SK-N-SH (cell line): Measurements from ENCODE around the gene TNN. TPM values are rescaled to one million over a fixed set of nuclear protein-coding genes. Genes with fewer than 3 reads are reported as not detected.

Experiments
- CTCF ChIA-PET: fragments of 300-600, 350-600 bp; formaldehyde crosslinking; extraction: SDS; loops from one replicate; lab custom pipeline; 2021; lab: Yijun Ruan, JAX
- POLR2A ChIA-PET: fragments of 350-600 bp; sonication (Branson Sonifier 250); formaldehyde crosslinking; extraction: SDS; loops from one replicate; lab custom pipeline; 2020; ENCODE audit warnings: antibody characterized with exemption, inconsistent platforms; lab: Yijun Ruan, JAX
- DNase-seq: peaks from one replicate; pipeline ENCODE4 v3.0.0; 2012
- H2AFZ ChIP-seq: fragments of 200-600 bp; sonication (generic); 2 replicates; pipeline ENCODE4 v1.8.1; 2016; ENCODE audit warnings: antibody characterized with exemption, mild to moderate bottlenecking, low read depth
- H3F3A ChIP-seq: fragments of 200-600 bp; sonication (generic); replicated peaks from 2 replicates; pipeline ENCODE3; 2016; ENCODE audit warnings: antibody characterized with exemption, mild to moderate bottlenecking; ENCODE audit not compliant: insufficient read depth
- H3K27ac ChIP-seq, 2 experiments: fragments of 200-500 bp in 1 of 2; fragments of 200-600 bp in 1 of 2; sonication (Bioruptor generic) in 1 of 2; sonication (generic), shearing (Covaris generic) in 1 of 2; 2 replicates each; pipeline versions ENCODE4 v1.5.1 to v1.6.1; 2014 to 2016; ENCODE audit warnings: low read depth in 2 of 2, inconsistent platforms in 1 of 2, low read length in 1 of 2, mild to moderate bottlenecking in 1 of 2, mixed read lengths in 1 of 2
- H3K27me3 ChIP-seq: fragments of 200-600 bp; sonication (generic), shearing (Covaris generic); 2 replicates; pipeline ENCODE4 v1.6.1; 2016; ENCODE audit warnings: mixed run types; ENCODE audit not compliant: insufficient read depth
- H3K36me3 ChIP-seq, 2 experiments: fragments of 200-500 bp in 1 of 2; fragments of 200-600 bp in 1 of 2; sonication (Bioruptor generic) in 1 of 2; sonication (generic) in 1 of 2; replicated peaks in 1 of 2; 2 replicates each; pipeline versions ENCODE3 to v1.5.1; 2014 to 2016; ENCODE audit warnings: low read length in 1 of 2, mild to moderate bottlenecking in 1 of 2; ENCODE audit not compliant: insufficient read depth in 2 of 2, control insufficient read depth in 1 of 2
- H3K4me1 ChIP-seq, 2 experiments: fragments of 200-500 bp in 1 of 2; fragments of 200-600 bp in 1 of 2; sonication (Bioruptor generic) in 1 of 2; sonication (generic), shearing (Covaris generic) in 1 of 2; 2 replicates each; pipeline versions ENCODE4 v1.5.1 to v1.6.1; 2014 to 2016; ENCODE audit warnings: low read depth in 1 of 2, low read length in 1 of 2, mixed run types in 1 of 2; ENCODE audit not compliant: insufficient read depth in 2 of 2, control insufficient read depth in 1 of 2
- H3K4me2 ChIP-seq: fragments of 200-600 bp; sonication (generic), shearing (Covaris generic); 2 replicates; pipeline ENCODE4 v1.6.1; 2017; ENCODE audit warnings: mixed run types
- H3K4me3 ChIP-seq, 2 experiments: fragments of 200-500 bp in 1 of 2; fragments of 200-600 bp in 1 of 2; sonication (Bioruptor generic) in 1 of 2; sonication (generic), shearing (Covaris generic) in 1 of 2; 2 replicates each; pipeline versions ENCODE4 v1.5.1 to v1.8.1; 2014 to 2016; ENCODE audit warnings: low read depth in 2 of 2, inconsistent platforms in 1 of 2, low read length in 1 of 2, mild to moderate bottlenecking in 1 of 2, mixed read lengths in 1 of 2, moderate library complexity in 1 of 2
- H3K79me2 ChIP-seq: fragments of 200-600 bp; sonication (generic); 2 replicates; pipeline ENCODE4 v1.8.1; 2017; ENCODE audit warnings: mild to moderate bottlenecking; ENCODE audit not compliant: insufficient read depth
- H3K9ac ChIP-seq: fragments of 200-600 bp; sonication (generic); 2 replicates; pipeline ENCODE4 v1.6.1; 2017; ENCODE audit warnings: mixed run types
- H3K9me2 ChIP-seq: fragments of 200-600 bp; sonication (generic); 2 replicates; pipeline ENCODE4 v1.6.1; 2017; ENCODE audit warnings: mixed run types
- H3K9me3 ChIP-seq: fragments of 200-600 bp; sonication (generic); 2 replicates; pipeline ENCODE4 v1.6.1; 2017; ENCODE audit warnings: mixed run types, mild to moderate bottlenecking, moderate library complexity
- H4K20me1 ChIP-seq: fragments of 200-600 bp; sonication (generic); 2 replicates; pipeline ENCODE4 v1.6.1; 2017; ENCODE audit warnings: mild to moderate bottlenecking, mixed run types; ENCODE audit not compliant: insufficient read depth
- ELF1 ChIP-seq: IDR thresholded peaks from 2 replicates; pipeline ENCODE4 v1.4.0; 2012
- EP300 ChIP-seq, 2 experiments: IDR thresholded peaks; 2 replicates each; pipeline versions ENCODE4 v1.4.0 to v1.6.1; 2012; ENCODE audit warnings: borderline replicate concordance in 1 of 2, low read depth in 1 of 2, low read length in 1 of 2
- EZH2phosphoT487 ChIP-seq: fragments of 200-600 bp; sonication (generic); IDR thresholded peaks from 2 replicates; pipeline ENCODE4 v1.6.1; 2017; ENCODE audit warnings: low read depth, mixed run types, mild to moderate bottlenecking, antibody characterized with exemption, moderate library complexity, borderline replicate concordance
- FOXJ3 ChIP-seq: sonication (generic); formaldehyde crosslinking; IDR thresholded peaks from 2 replicates; pipeline ENCODE4 v1.5.1; 2020; ENCODE audit warnings: mild to moderate bottlenecking, missing genetic modification reagents
- FOXM1 ChIP-seq: IDR thresholded peaks from 2 replicates; pipeline ENCODE4 v1.4.0; 2012; ENCODE audit warnings: low read depth, mild to moderate bottlenecking
- GATA2 ChIP-seq: sonication (generic); formaldehyde crosslinking; IDR thresholded peaks from 2 replicates; pipeline ENCODE4 v1.5.0; 2020; ENCODE audit warnings: mild to moderate bottlenecking, missing genetic modification reagents
- IRF3 ChIP-seq: fragments of 150-350 bp; IDR thresholded peaks from 2 replicates; pipeline ENCODE4 v1.6.1; 2016; ENCODE audit warnings: mild to moderate bottlenecking, low read depth, low read length
- JUND ChIP-seq: IDR thresholded peaks from 2 replicates; pipeline ENCODE4 v1.4.0; 2012
- MAX ChIP-seq: IDR thresholded peaks from 2 replicates; pipeline ENCODE4 v1.4.0; 2012; ENCODE audit warnings: low read depth
- NRF1 ChIP-seq: IDR thresholded peaks from 2 replicates; pipeline ENCODE4 v1.6.1; 2012; ENCODE audit warnings: low read depth, mild to moderate bottlenecking, low read length
- PBX3 ChIP-seq: IDR thresholded peaks from 2 replicates; pipeline ENCODE4; 2012
- RAD21 ChIP-seq: IDR thresholded peaks from 2 replicates; pipeline ENCODE4 v1.6.1; 2012; ENCODE audit warnings: mild to moderate bottlenecking, low read length
- REST ChIP-seq: IDR thresholded peaks from 2 replicates; pipeline ENCODE4 v1.6.1; 2012; ENCODE audit warnings: mild to moderate bottlenecking, low read depth, low read length, moderate library complexity
- RXRA ChIP-seq: IDR thresholded peaks from 2 replicates; pipeline ENCODE4 v1.4.0; 2012; ENCODE audit warnings: low read depth, mild to moderate bottlenecking, borderline replicate concordance
- SMC3 ChIP-seq: IDR thresholded peaks from 2 replicates; pipeline ENCODE4 v1.6.1; 2012; ENCODE audit warnings: low read depth, low read length, improper control_type of control experiment
- USF1 ChIP-seq: IDR thresholded peaks from 2 replicates; pipeline ENCODE4 v1.4.0; 2012; ENCODE audit warnings: low read depth, borderline replicate concordance
- ZBTB33 ChIP-seq: IDR thresholded peaks from 2 replicates; pipeline ENCODE4 v1.4.0; 2012; ENCODE audit warnings: low read depth, borderline replicate concordance
- WGBS: methylation state at CpG from one replicate; pipeline ENCODE4 v1.1.6; 2017; ENCODE audit warnings: low lambda C conversion rate; 5-methylcytosine and 5-hydroxymethylcytosine counted together
- polyA plus RNA-seq, 3 experiments: library from polyadenylated mRNA; depleted of rRNA; stranded (reverse); fragments of >200 nt; gene quantifications; 2 replicates each; pipeline ENCODE4 v1.2.3, GENCODE V29; 2012

TNN gene
- polyA plus RNA-seq, 1 of the 3 experiments (the other 2 are of a cell fraction) = not detected

- no peak overlapping the region for H3K9ac ChIP-seq
- no peak for DNase-seq
- WGBS = 50% methylated on average over 6 of the region's 6 CpGs
- TF ChIP-seq SMC3 (no peak), MAX (no peak), GATA2 (no peak), ZBTB33 (no peak), EZH2phosphoT487 (no peak), USF1 (no peak), IRF3 (no peak), JUND (no peak), REST (no peak), RAD21 (no peak), NRF1 (no peak), ELF1 (no peak), EP300 (IDR thresholded peaks at IDR 0.05; ENCODE audit: borderline replicate concordance in 1 of 2, low read depth in 1 of 2, low read length in 1 of 2) (no peak), RXRA (no peak), FOXJ3 (no peak), FOXM1 (no peak), PBX3 (no peak)
- TF ChIP-seq, all 33 proteins: peak for 0
- H3K4me1 ChIP-seq = no peaks in the 10 kb centered on the region
- no peaks in the 10 kb centered on the region for H3K9me3 ChIP-seq
- H3K4me3 ChIP-seq = no peak overlapping the region
- no peaks in the 10 kb centered on the region for H3F3A ChIP-seq
- POLR2A ChIA-PET = no interaction called here
- no peaks in the 10 kb centered on the region for H3K27me3 ChIP-seq
- H3K36me3 ChIP-seq = no peaks in the 10 kb centered on the region
- no peak overlapping the region for H2AFZ ChIP-seq
- CTCF ChIA-PET = interaction anchor here (1.3 to 2.0 kb wide), 4 partner anchors 13 to 116 kb away, joined by 3 to 12 read pairs (median 5); partner anchors contain the start of gene MRPS14
- H3K79me2 ChIP-seq = no peaks in the 10 kb centered on the region
- H4K20me1 ChIP-seq = no peaks in the 10 kb centered on the region
- H3K9me2 ChIP-seq = no peaks in the 10 kb centered on the region
- H3K4me2 ChIP-seq = no peak overlapping the region
- no peak overlapping the region for H3K27ac ChIP-seq
Measured at GRCh38 chr1:175035865-175036264, 31.8 kb upstream of the TNN start.
